HepG2 (cell line): ENCODE results near the gene MOG. TPM values are rescaled to one million over a fixed set of nuclear protein-coding genes. Genes with fewer than 3 reads are reported as not detected.

Experiments used
- ATAC-seq: fragments of 200-7000 bp; cut with Tn5 transposase; 3 replicates; pipeline ENCODE4 v1.9.1; 2020; ENCODE audit warnings: mild to moderate bottlenecking, moderate library complexity
- BruUV-seq: library from RNA; stranded (reverse); fragments of 400-500 nt; replicated peaks from 2 replicates; lab custom pipeline; 2021; lab: Mats Ljungman, UMichigan
- CTCF ChIA-PET: fragments of 300-600 bp; formaldehyde crosslinking; extraction: SDS; loops from one replicate; lab custom pipeline; 2021; ENCODE audit warnings: low total read pairs, inconsistent platforms, low intra/inter-chr PET ratio; lab: Yijun Ruan, JAX
- POLR2A ChIA-PET: fragments of 350-600 bp; sonication (Branson Sonifier 250); formaldehyde crosslinking; loops from one replicate; lab custom pipeline; 2020; ENCODE audit warnings: antibody characterized with exemption, inconsistent platforms; lab: Yijun Ruan, JAX
- DNase-seq: peaks from one replicate; pipeline ENCODE4 v3.0.0-alpha.2; 2015; ENCODE audit warnings: low spot score
- FAIRE-seq: peaks from 3 replicates; lab custom pipeline; 2011; peaks lifted over from hg19 to GRCh38; lab: Jason Lieb, UNC
- H2AFZ ChIP-seq: one replicate; pipeline ENCODE4 v1.6.1; 2011; ENCODE audit warnings: low read length, inconsistent platforms
- H3K27ac ChIP-seq: fragments of 300-600 bp; 3 replicates; pipeline ENCODE4 v1.8.0; 2011; ENCODE audit warnings: mixed run types, mild to moderate bottlenecking, mixed read lengths, low read length, inconsistent platforms; ENCODE audit not compliant: insufficient read depth; ENCODE audit errors: extremely low read length
- H3K27me3 ChIP-seq, 2 experiments: fragments of 200-600 bp in 1 of 2; 2 replicates in 1 of 2; 3 replicates in 1 of 2; pipeline versions ENCODE4 v1.6.0 to v1.8.0; 2011; ENCODE audit warnings: low read length in 2 of 2, mild to moderate bottlenecking in 2 of 2, moderate library complexity in 2 of 2, inconsistent platforms in 1 of 2; ENCODE audit not compliant: insufficient read depth in 2 of 2, control insufficient read depth in 1 of 2
- H3K36me3 ChIP-seq, 2 experiments: fragments of 200-600 bp in 1 of 2; replicated peaks in 1 of 2; 2 replicates in 1 of 2; 3 replicates in 1 of 2; pipeline versions ENCODE4 v1.5.1 to v1.8.0; 2011; ENCODE audit warnings: low read length in 2 of 2, inconsistent platforms in 1 of 2; ENCODE audit not compliant: insufficient read depth in 2 of 2, control insufficient read depth in 1 of 2
- H3K4me1 ChIP-seq: 2 replicates; pipeline ENCODE4 v1.5.1; 2012; ENCODE audit warnings: low read length, inconsistent platforms; ENCODE audit not compliant: insufficient read depth
- H3K4me2 ChIP-seq: 2 replicates; pipeline ENCODE4 v1.6.0; 2011; ENCODE audit warnings: low read depth, low read length, inconsistent platforms
- H3K4me3 ChIP-seq, 3 experiments: fragments of 200-600 bp in 1 of 3; sonication (generic), shearing (Covaris generic) in 1 of 3; replicated peaks in 1 of 3; 2 replicates each; pipeline ENCODE4 v1.5.1; 2011 to 2016; ENCODE audit warnings: low read length in 3 of 3, inconsistent platforms in 2 of 3, low read depth in 2 of 3, mild to moderate bottlenecking in 2 of 3, control low read depth in 1 of 3, mixed read lengths in 1 of 3; ENCODE audit not compliant: insufficient read depth in 1 of 3
- H3K79me2 ChIP-seq: one replicate; pipeline ENCODE4 v1.6.1; 2011; ENCODE audit warnings: low read length, inconsistent platforms; ENCODE audit not compliant: insufficient read depth
- H3K9ac ChIP-seq: 2 replicates; pipeline ENCODE4 v1.6.0; 2011; ENCODE audit warnings: mild to moderate bottlenecking, low read depth, low read length, inconsistent platforms; ENCODE audit not compliant: insufficient read depth
- H3K9me3 ChIP-seq: 2 replicates; pipeline ENCODE4 v1.5.1; 2012; ENCODE audit warnings: mild to moderate bottlenecking, low read length
- H4K20me1 ChIP-seq: 2 replicates; pipeline ENCODE4 v1.6.0; 2011; ENCODE audit warnings: inconsistent platforms, mild to moderate bottlenecking, low read length, moderate library complexity; ENCODE audit not compliant: insufficient read depth
- CTCF ChIP-seq: sonication (generic); formaldehyde crosslinking; IDR thresholded peaks from 2 replicates; pipeline ENCODE4 v1.5.0; 2020; ENCODE audit warnings: mild to moderate bottlenecking, missing genetic modification reagents, moderate library complexity
- IRF9 ChIP-seq: sonication (generic); formaldehyde crosslinking; IDR thresholded peaks from 2 replicates; pipeline ENCODE4 v1.8.0; 2022; ENCODE audit warnings: missing genetic modification reagents, mild to moderate bottlenecking, borderline replicate concordance
- STAG1 ChIP-seq: sonication (generic); formaldehyde crosslinking; IDR thresholded peaks from 2 replicates; pipeline ENCODE4 v1.4.0; 2020; ENCODE audit warnings: missing genetic modification reagents
- ZNF232 ChIP-seq: sonication (generic); formaldehyde crosslinking; IDR thresholded peaks from 2 replicates; pipeline ENCODE4 v1.4.0; 2020; ENCODE audit warnings: missing genetic modification reagents, borderline replicate concordance
- ZNF616 ChIP-seq: sonication (generic); formaldehyde crosslinking; IDR thresholded peaks from 2 replicates; pipeline ENCODE4 v1.5.0; 2020; ENCODE audit warnings: low read depth, mild to moderate bottlenecking, missing genetic modification reagents
- WGBS: methylation state at CpG from one replicate; pipeline ENCODE4 v1.1.6; 2017; ENCODE audit warnings: low lambda C conversion rate; 5-methylcytosine and 5-hydroxymethylcytosine counted together
- in situ Hi-C: cut with HindIII; loops from 2 replicates; pipeline ENCODE4 v1.10.0; 2017; ENCODE audit warnings: low pct_unique_long_range_greater_than_20kb; ENCODE audit not compliant: extremely low pct_ligation_motif_present
- intact Hi-C: fragments of 100-400 bp; cut with micrococcal nuclease; formaldehyde crosslinking; loops from one replicate; pipeline ENCODE4 v1.10.0; 2022; ENCODE audit not compliant: unreplicated experiment
- polyA plus RNA-seq, 8 experiments: library from polyadenylated mRNA; depleted of rRNA in 3 of 8; stranded (reverse) in 7 of 8; unstranded in 1 of 8; fragments of >200 nt; fragmentation: Illumina TruSeq in 4 of 8; extraction: Trizol in 4 of 8; gene quantifications; 2 replicates each; pipeline versions ENCODE4 v1.2.1 to v1.2.3, GENCODE V29; 2011 to 2016; ENCODE audit warnings: low read depth in 4 of 8, missing spikeins in 1 of 8, mixed read lengths in 1 of 8; ENCODE audit not compliant: insufficient read depth in 1 of 8
- total RNA-seq, 5 experiments: library from RNA; depleted of rRNA; stranded (reverse); fragments of >200 nt; fragmentation: Illumina TruSeq; extraction: Trizol; gene quantifications; 2 replicates each; pipeline ENCODE4 v1.2.3, GENCODE V29; 2016; ENCODE audit warnings: low read depth in 1 of 5
- TF ChIP-seq, protein P1 (sequence below): sonication (generic); formaldehyde crosslinking; conservative IDR thresholded peaks from 2 replicates; pipeline ENCODE4 v1.4.0; 2020; ENCODE audit warnings: mild to moderate bottlenecking, missing genetic modification reagents, moderate library complexity
- TF ChIP-seq, protein P2 (sequence below): sonication (generic); formaldehyde crosslinking; IDR thresholded peaks from 2 replicates; pipeline ENCODE4 v1.9.0; 2022; ENCODE audit warnings: missing genetic modification reagents, mild to moderate bottlenecking, borderline replicate concordance

The MOG gene
- total and polyA plus RNA-seq, 2 of the 13 experiments (the other 11 are each of a cell fraction or from before 2014, with no cell fraction given) = not detected

DNA sequence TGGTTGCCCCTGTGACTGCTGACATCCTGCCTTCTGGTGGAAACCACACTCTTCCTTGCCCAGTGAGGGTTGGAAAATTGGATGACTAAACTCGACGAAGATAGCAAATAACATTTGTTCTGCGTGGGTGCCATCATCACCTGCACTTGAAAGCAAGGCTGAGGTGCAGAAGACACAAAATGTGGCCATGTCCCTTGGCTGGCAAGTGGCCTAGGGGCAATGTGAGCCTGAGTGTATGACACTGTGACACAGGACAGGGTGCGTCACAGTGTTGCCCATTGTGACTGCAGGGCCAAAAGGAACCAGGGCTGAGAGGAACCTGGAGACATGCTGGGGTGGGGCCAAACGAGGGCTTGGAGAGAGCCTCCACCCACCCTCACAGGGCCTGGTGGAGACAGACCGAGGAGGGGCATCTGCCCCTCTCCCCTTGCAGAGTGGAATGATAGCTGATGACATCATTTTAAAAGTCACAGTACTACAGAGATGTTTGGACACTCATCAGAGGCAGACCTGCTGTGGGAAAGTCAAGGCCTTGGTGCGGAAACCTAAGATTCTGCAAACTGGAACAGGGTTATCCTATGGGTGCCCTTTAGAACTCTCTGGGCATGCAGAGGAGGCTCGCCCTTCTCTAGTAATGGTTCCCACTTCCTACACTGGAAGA, 53.5 kb downstream of the MOG start (continued):
- TF ChIP-seq IRF9 (CRISPR knock-in tag) (no peak), ZNF232 (no peak), STAG1 (CRISPR knock-in tag) (no peak)

DNA sequence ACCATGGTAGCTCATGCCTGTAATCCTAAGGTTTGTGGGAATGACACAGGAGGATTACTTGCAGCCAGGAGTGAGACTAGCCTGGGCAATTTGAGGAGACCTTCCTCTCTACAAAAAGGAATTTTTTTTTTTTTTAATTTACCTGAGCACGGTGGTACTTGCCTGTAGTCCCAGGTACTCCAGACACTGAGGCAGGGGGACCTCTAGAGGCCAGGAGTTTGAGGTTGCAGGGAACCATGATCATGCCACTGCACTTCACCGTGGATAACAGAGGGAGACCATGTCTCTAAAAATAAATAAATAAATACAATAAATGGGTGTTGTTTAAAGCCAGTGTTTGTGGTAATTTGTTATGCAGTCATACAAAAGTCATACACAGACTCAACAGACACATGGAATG, 64.0 kb downstream of the MOG start:
- H2AFZ ChIP-seq = no peak overlapping the region
- ChIA-PET CTCF (no interaction called here), POLR2A (no interaction called here)
- no peaks in the 10 kb centered on the region for H4K20me1 ChIP-seq
- H3K9me3 ChIP-seq = no peaks in the 10 kb centered on the region
- H3K79me2 ChIP-seq = no peaks in the 10 kb centered on the region
- no peak overlapping the region for H3K4me3 ChIP-seq
- intact Hi-C loops = no loop called here
- WGBS = 3% methylated on average over 2 of the region's 2 CpGs
- no peak overlapping the region for H3K4me2 ChIP-seq
- ATAC-seq (no peak), FAIRE-seq (no peak), DNase-seq (no peak)
- peaks cover 2 to 7% of the 10 kb centered on the region in 2 experiments; a peak in 2 of 5 replicates for H3K27me3 ChIP-seq
- no peaks in the 10 kb centered on the region for H3K4me1 ChIP-seq
- BruUV-seq = no TSS peak
- in situ Hi-C loops = no loop called here
- H3K9ac ChIP-seq = no peak overlapping the region
- no peak overlapping the region for H3K27ac ChIP-seq
- no peaks in the 10 kb centered on the region for H3K36me3 ChIP-seq
- TF ChIP-seq CTCF (CRISPR knock-in tag) = peak; percentile 15; the same call in 1 of the 2 replicates
- TF ChIP-seq, protein P1, sequence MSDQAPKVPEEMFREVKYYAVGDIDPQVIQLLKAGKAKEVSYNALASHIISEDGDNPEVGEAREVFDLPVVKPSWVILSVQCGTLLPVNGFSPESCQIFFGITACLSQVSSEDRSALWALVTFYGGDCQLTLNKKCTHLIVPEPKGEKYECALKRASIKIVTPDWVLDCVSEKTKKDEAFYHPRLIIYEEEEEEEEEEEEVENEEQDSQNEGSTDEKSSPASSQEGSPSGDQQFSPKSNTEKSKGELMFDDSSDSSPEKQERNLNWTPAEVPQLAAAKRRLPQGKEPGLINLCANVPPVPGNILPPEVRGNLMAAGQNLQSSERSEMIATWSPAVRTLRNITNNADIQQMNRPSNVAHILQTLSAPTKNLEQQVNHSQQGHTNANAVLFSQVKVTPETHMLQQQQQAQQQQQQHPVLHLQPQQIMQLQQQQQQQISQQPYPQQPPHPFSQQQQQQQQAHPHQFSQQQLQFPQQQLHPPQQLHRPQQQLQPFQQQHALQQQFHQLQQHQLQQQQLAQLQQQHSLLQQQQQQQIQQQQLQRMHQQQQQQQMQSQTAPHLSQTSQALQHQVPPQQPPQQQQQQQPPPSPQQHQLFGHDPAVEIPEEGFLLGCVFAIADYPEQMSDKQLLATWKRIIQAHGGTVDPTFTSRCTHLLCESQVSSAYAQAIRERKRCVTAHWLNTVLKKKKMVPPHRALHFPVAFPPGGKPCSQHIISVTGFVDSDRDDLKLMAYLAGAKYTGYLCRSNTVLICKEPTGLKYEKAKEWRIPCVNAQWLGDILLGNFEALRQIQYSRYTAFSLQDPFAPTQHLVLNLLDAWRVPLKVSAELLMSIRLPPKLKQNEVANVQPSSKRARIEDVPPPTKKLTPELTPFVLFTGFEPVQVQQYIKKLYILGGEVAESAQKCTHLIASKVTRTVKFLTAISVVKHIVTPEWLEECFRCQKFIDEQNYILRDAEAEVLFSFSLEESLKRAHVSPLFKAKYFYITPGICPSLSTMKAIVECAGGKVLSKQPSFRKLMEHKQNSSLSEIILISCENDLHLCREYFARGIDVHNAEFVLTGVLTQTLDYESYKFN (CRISPR knock-in tag) = no peak
- TF ChIP-seq ZNF616 = no peak
- TF ChIP-seq, protein P2, sequence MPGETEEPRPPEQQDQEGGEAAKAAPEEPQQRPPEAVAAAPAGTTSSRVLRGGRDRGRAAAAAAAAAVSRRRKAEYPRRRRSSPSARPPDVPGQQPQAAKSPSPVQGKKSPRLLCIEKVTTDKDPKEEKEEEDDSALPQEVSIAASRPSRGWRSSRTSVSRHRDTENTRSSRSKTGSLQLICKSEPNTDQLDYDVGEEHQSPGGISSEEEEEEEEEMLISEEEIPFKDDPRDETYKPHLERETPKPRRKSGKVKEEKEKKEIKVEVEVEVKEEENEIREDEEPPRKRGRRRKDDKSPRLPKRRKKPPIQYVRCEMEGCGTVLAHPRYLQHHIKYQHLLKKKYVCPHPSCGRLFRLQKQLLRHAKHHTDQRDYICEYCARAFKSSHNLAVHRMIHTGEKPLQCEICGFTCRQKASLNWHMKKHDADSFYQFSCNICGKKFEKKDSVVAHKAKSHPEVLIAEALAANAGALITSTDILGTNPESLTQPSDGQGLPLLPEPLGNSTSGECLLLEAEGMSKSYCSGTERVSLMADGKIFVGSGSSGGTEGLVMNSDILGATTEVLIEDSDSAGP (CRISPR knock-in tag) = no peak
